HCT116 (cell line): Measurements from ENCODE around the gene MNAT1.

Experiments
- CTCF ChIP-seq, 3 experiments: fragments of 200-600 bp in 1 of 3; sonication (generic) in 1 of 3; IDR thresholded peaks in 2 of 3; conservative IDR thresholded peaks in 1 of 3; 2 replicates each; pipeline ENCODE4 v1.5.1; 2012 to 2017; ENCODE audit warnings: low read depth in 2 of 3, low read length in 2 of 3, antibody characterized with exemption in 1 of 3, borderline replicate concordance in 1 of 3, control low read depth in 1 of 3, mild to moderate bottlenecking in 1 of 3, mixed read lengths in 1 of 3, mixed run types in 1 of 3, moderate library complexity in 1 of 3; ENCODE audit not compliant: insufficient read depth in 1 of 3
- ZBTB33 ChIP-seq: IDR thresholded peaks from 2 replicates; pipeline ENCODE4 v1.6.1; 2011; ENCODE audit warnings: mild to moderate bottlenecking, low read length, moderate library complexity; ENCODE audit not compliant: insufficient replicate concordance; ENCODE audit errors: extremely low read depth

- TF ChIP-seq ZBTB33 (no peak), CTCF (IDR thresholded peaks at IDR 0.05 in 2 of 3, conservative IDR thresholded peaks at IDR 0.05 in 1 of 3; ENCODE audit: borderline replicate concordance in 1 of 3, insufficient read depth in 1 of 3, low read depth in 2 of 3, low read length in 2 of 3) (no peak)
These were observed 265.0 kb downstream of the MNAT1 start for GRCh38 chr14:60999536-60999935.
